Measurements from ENCODE around the gene SLC5A5.

GRCh38 chr19:17843908-17844490 is 27.7 kb upstream of the SLC5A5 start:
- TF ChIP-seq CTCF (IDR thresholded peaks at IDR 0.05; ENCODE audit: control extremely low read depth in 1 of 3, insufficient read depth in 1 of 3, low read depth in 1 of 3, low read length in 3 of 3) (no peak), RBBP5 (IDR thresholded peaks at IDR 0.05; ENCODE audit: borderline replicate concordance, low read depth, low read length) (no peak)
